Endothelial cell of umbilical vein (primary cell): ENCODE results near the gene IDUA. TPM values are rescaled to one million over a fixed set of nuclear protein-coding genes. Genes with fewer than 3 reads are reported as not detected.
"Not testable (repeated sequence)": the region's sequence is repeated elsewhere in the genome, so short reads cannot be mapped to it uniquely, and the experiment has no call there.

Experiments used
- Bru-seq: library from RNA; stranded (reverse); fragments of 400-500 nt; gene quantifications from one replicate; lab custom pipeline; 2021; lab: Mats Ljungman, UMichigan
- BruChase-seq, 2 experiments: library from RNA; stranded (reverse); fragments of 400-500 nt; gene quantifications; one replicate each; lab custom pipeline; 2021; lab: Mats Ljungman, UMichigan
- BruUV-seq: library from RNA; stranded (reverse); fragments of 400-500 nt; replicated peaks from 2 replicates; lab custom pipeline; 2021; lab: Mats Ljungman, UMichigan
- CTCF ChIA-PET: fragments of 300-600, 350-600 bp; sonication (Branson Sonifier 250); formaldehyde crosslinking; loops from one replicate; lab custom pipeline; 2021; ENCODE audit warnings: antibody characterized with exemption, inconsistent platforms; lab: Charles Lee
- POLR2A ChIA-PET: fragments of 300-600, 350-600 bp; sonication (Branson Sonifier 250); formaldehyde crosslinking; loops from one replicate; lab custom pipeline; 2021; ENCODE audit warnings: antibody characterized with exemption, inconsistent platforms; lab: Charles Lee
- DNase-seq: peaks from one replicate; pipeline ENCODE4 v3.0.0-alpha.2; 2011; ENCODE audit warnings: low read depth, low spot score
- FAIRE-seq: peaks from 2 replicates; lab custom pipeline; 2011; peaks lifted over from hg19 to GRCh38; lab: Jason Lieb, UNC
- H2AFZ ChIP-seq: 2 replicates; pipeline ENCODE4 v1.6.0; 2012; ENCODE audit warnings: low read depth, low read length, control low read depth, inconsistent platforms
- H3K27ac ChIP-seq: 2 replicates; pipeline ENCODE4 v1.5.1; 2011; ENCODE audit warnings: low read depth, mild to moderate bottlenecking, control low read depth, low read length, moderate library complexity; ENCODE audit not compliant: insufficient read depth
- H3K27me3 ChIP-seq, 2 experiments: 2 replicates each; pipeline versions ENCODE4 v1.6.0 to v1.6.1; 2011; ENCODE audit warnings: low read length in 2 of 2, mixed read lengths in 1 of 2; ENCODE audit not compliant: control insufficient read depth in 2 of 2, insufficient read depth in 2 of 2
- H3K36me3 ChIP-seq, 2 experiments: 2 replicates in 1 of 2; 3 replicates in 1 of 2; pipeline ENCODE4 v1.5.1; 2011; ENCODE audit warnings: low read length in 2 of 2, mild to moderate bottlenecking in 1 of 2, moderate library complexity in 1 of 2; ENCODE audit not compliant: control insufficient read depth in 2 of 2, insufficient read depth in 2 of 2; ENCODE audit errors: extremely low read depth in 1 of 2
- H3K4me1 ChIP-seq: 3 replicates; pipeline ENCODE4 v1.5.1; 2011; ENCODE audit warnings: mild to moderate bottlenecking, low read length; ENCODE audit not compliant: control insufficient read depth, insufficient read depth; ENCODE audit errors: extremely low read depth
- H3K4me2 ChIP-seq: 2 replicates; pipeline ENCODE4 v1.6.1; 2011; ENCODE audit warnings: low read length, control low read depth, mixed read lengths; ENCODE audit not compliant: insufficient read depth
- H3K4me3 ChIP-seq, 3 experiments: fragments of 200-600 bp in 1 of 3; sonication (generic), shearing (Covaris generic) in 1 of 3; replicated peaks in 1 of 3; 2 replicates each; pipeline ENCODE4 v1.5.1; 2011 to 2016; ENCODE audit warnings: control low read depth in 3 of 3, low read length in 3 of 3, mild to moderate bottlenecking in 2 of 3, inconsistent platforms in 1 of 3, low read depth in 1 of 3, moderate library complexity in 1 of 3; ENCODE audit not compliant: insufficient read depth in 1 of 3
- H3K79me2 ChIP-seq: 2 replicates; pipeline ENCODE4 v1.6.0; 2012; ENCODE audit warnings: low read length, inconsistent platforms; ENCODE audit not compliant: control insufficient read depth, insufficient read depth
- H3K9ac ChIP-seq: replicated peaks from 2 replicates; pipeline ENCODE3; 2011; ENCODE audit warnings: low read length, control low read depth; ENCODE audit not compliant: insufficient read depth; ENCODE audit errors: extremely low read depth
- H3K9me1 ChIP-seq: replicated peaks from 3 replicates; pipeline ENCODE4 v1.6.0; 2011; ENCODE audit warnings: mild to moderate bottlenecking, low read length; ENCODE audit not compliant: control insufficient read depth, insufficient read depth; ENCODE audit errors: extremely low read depth
- H3K9me3 ChIP-seq: replicated peaks from 2 replicates; pipeline ENCODE4 v1.5.1; 2012; ENCODE audit warnings: low read length, inconsistent platforms; ENCODE audit not compliant: control insufficient read depth, insufficient read depth
- H4K20me1 ChIP-seq: replicated peaks from 2 replicates; pipeline ENCODE3; 2011; ENCODE audit warnings: mild to moderate bottlenecking, low read length; ENCODE audit not compliant: control insufficient read depth, insufficient read depth; ENCODE audit errors: extremely low read depth
- CTCF ChIP-seq, 2 donors: IDR thresholded peaks; 1 replicate in 1 of 2; 2 replicates in 1 of 2; pipeline ENCODE4 v1.5.1; 2011; ENCODE audit warnings: low read length in 2 of 2, mild to moderate bottlenecking in 2 of 2, moderate library complexity in 2 of 2, control low read depth in 1 of 2, inconsistent platforms in 1 of 2, low read depth in 1 of 2; ENCODE audit not compliant: insufficient read depth in 1 of 2; ENCODE audit errors: extremely low read depth in 1 of 2
- EZH2 ChIP-seq: IDR thresholded peaks from 2 replicates; pipeline ENCODE4 v1.6.1; 2012; ENCODE audit warnings: borderline replicate concordance, low read depth, mild to moderate bottlenecking, moderate library complexity, low read length, inconsistent platforms; ENCODE audit not compliant: severe bottlenecking
- FOS ChIP-seq: IDR thresholded peaks from 2 replicates; pipeline ENCODE4 v1.6.1; 2011; ENCODE audit warnings: mild to moderate bottlenecking, low read length, moderate library complexity, borderline replicate concordance; ENCODE audit not compliant: insufficient read depth
- GATA2 ChIP-seq: IDR thresholded peaks from 2 replicates; pipeline ENCODE4 v1.7.0; 2011; ENCODE audit warnings: low read depth, mild to moderate bottlenecking, moderate library complexity, mixed read lengths, low read length; ENCODE audit not compliant: insufficient read length, insufficient read depth
- JUN ChIP-seq: IDR thresholded peaks from 2 replicates; pipeline ENCODE4 v1.6.1; 2011; ENCODE audit warnings: borderline replicate concordance, low read depth; ENCODE audit not compliant: insufficient read length, insufficient read depth
- MYC ChIP-seq: IDR thresholded peaks from one replicate; pipeline ENCODE4 v1.6.1; 2011; ENCODE audit warnings: mild to moderate bottlenecking, low read depth, low read length
- POLR2A ChIP-seq: IDR thresholded peaks from 2 replicates; pipeline ENCODE4 v1.6.1; 2012; ENCODE audit warnings: low read depth, mild to moderate bottlenecking, control low read depth, low read length
- POLR2AphosphoS5 ChIP-seq: IDR thresholded peaks from 2 replicates; pipeline ENCODE4 v1.6.1; 2012; ENCODE audit warnings: low read depth, mild to moderate bottlenecking, control low read depth, low read length, moderate library complexity; ENCODE audit not compliant: insufficient read depth
- dilution Hi-C: fragments of 300-500 bp; cut with MboI; formaldehyde crosslinking; loops from one replicate; pipeline ENCODE4 v1.15.0; 2019; ENCODE audit warnings: low sequenced_read_pairs; ENCODE audit not compliant: extremely low pct_ligation_motif_present
- intact Hi-C: fragments of 100-400 bp; cut with micrococcal nuclease; formaldehyde crosslinking; loops from one replicate; pipeline ENCODE4 v1.10.0; 2022
- long read RNA-seq: library from polyadenylated mRNA; stranded (forward); transcript quantifications from one replicate; pipeline ENCODE4 v2.0.0, GENCODE V29; 2021
- polyA minus RNA-seq, 3 experiments: library from RNA; depleted of rRNA, polyadenylated mRNA; stranded (reverse); fragments of >200 nt; gene quantifications; 1 replicate in 1 of 3; 2 replicates in 2 of 3; pipeline ENCODE4 v1.2.3, GENCODE V29; 2011
- polyA plus RNA-seq, 4 experiments: library from polyadenylated mRNA; depleted of rRNA in 3 of 4; stranded (reverse) in 3 of 4; unstranded in 1 of 4; fragments of >200 nt; gene quantifications; 2 replicates each; pipeline versions ENCODE4 v1.2.1 to v1.2.3, GENCODE V29; 2011 to 2012; ENCODE audit warnings: missing spikeins in 1 of 4
- total RNA-seq: library from RNA; stranded (reverse); gene quantifications from 2 replicates; pipeline ENCODE4 v1.2.3, GENCODE V29; 2021
- TF ChIP-seq, protein P1 (sequence below): IDR thresholded peaks from 2 replicates; pipeline ENCODE4 v1.6.1; 2011; ENCODE audit not compliant: insufficient read depth, insufficient read length

IDUA gene
- 29.2 and 34.1 TPM in 2 replicates for total RNA-seq
- polyA plus RNA-seq = 19.1 and 23.6 TPM in 2 replicates
- 3.3 and 4.2 TPM in 2 replicates for polyA plus RNA-seq (2011; cell fraction: cytosol; rRNA removed)
- 73.4 and 129 TPM in 2 replicates for polyA plus RNA-seq (2011; cell fraction: nucleus; rRNA removed)
- polyA plus RNA-seq (2012) = 10.2 and 16.5 TPM in 2 replicates
- 9.5 and 14.7 TPM in 2 replicates for polyA minus RNA-seq
- polyA minus RNA-seq (2011; cell fraction: cytosol; rRNA and poly(A)+ RNA removed) = 1.6 TPM
- polyA minus RNA-seq (2011; cell fraction: nucleus; rRNA and poly(A)+ RNA removed) = 10.7 and 32.5 TPM in 2 replicates
- percentile 39 among the genes with signal in this experiment for Bru-seq, nascent RNA
- percentile 49 among the genes with signal in this experiment for BruChase-seq, experiment 1, labeled RNA remaining after a 6-hour chase
- percentile 45 among the genes with signal in this experiment for BruChase-seq, experiment 2, labeled RNA remaining after a 2-hour chase
- long read RNA-seq, transcript IDUA-201 (14 exons, 2,163 nt) = major isoform, 18 of 42 reads
- long read RNA-seq, partial matches to known transcripts = 6 of 42 reads
- long read RNA-seq, other reads (novel, unspliced or antisense) = 18 of 42 reads

DNA sequence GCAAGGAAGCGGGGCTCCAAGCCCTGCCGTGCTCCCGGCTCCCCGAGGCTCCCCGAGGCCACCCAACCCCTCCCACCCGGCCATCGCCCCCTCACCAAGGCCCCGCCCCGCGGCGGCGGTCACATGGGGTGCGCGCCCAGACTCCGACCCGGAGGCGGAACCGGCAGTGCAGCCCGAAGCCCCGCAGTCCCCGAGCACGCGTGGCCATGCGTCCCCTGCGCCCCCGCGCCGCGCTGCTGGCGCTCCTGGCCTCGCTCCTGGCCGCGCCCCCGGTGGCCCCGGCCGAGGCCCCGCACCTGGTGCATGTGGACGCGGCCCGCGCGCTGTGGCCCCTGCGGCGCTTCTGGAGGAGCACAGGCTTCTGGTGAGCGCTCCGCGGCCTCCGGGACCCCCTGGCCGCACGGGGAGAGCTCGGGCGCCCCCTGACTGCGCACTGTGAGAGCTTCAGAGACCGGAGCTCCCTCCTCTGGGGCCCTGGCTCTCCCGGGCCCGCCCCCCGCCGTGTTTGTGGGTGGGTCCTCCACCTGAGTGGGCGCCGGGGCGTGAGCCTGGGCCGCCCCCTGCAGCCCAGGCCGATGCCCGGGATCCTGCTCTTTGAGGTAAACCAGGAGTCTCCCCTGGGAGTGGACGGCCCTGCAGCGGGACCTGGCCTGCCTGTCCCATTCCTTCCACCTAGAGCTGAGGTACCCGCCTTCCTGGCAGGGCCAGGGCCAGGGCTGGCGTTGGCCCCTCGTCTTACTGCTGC, at the start of gene IDUA:
Gene IDUA, plus strand, starts transcription at position 166 of the 745 bp plus-strand sequence. Its CDS starts 41 bp downstream, at position 207.
- no TSS peak for BruUV-seq
- TF ChIP-seq POLR2AphosphoS5 (peak; percentile 63), CTCF (IDR thresholded peaks at IDR 0.05; ENCODE audit: extremely low read depth in 1 of 2, insufficient read depth in 1 of 2, low read depth in 1 of 2, low read length in 2 of 2) (peak; percentile 55 to 81), FOS (no peak), POLR2A (peak; percentile 55), MYC (no peak), GATA2 (no peak), EZH2 (no peak), JUN (no peak)
- TF ChIP-seq, protein P1, sequence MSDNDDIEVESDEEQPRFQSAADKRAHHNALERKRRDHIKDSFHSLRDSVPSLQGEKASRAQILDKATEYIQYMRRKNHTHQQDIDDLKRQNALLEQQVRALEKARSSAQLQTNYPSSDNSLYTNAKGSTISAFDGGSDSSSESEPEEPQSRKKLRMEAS = peak; percentile 12
- intact Hi-C loops (loop anchor here (1.0 to 5.0 kb wide), 5 partner anchors 14 to 245 kb away; partner anchors contain the start of genes DGKQ, GAK and TMEM175), dilution Hi-C loops (no loop called here)
- Histone ChIP-seq H3K9me1 (no peaks in the 10 kb centered on the region), H3K9ac (peak within 1 kb of the TSS; percentile 41), H3K9me3 (no peaks in the 10 kb centered on the region), H3K4me3 (peak within 1 kb of the TSS; percentile 67 to 89 (median 74)), H3K36me3 (peaks cover 0 to 2% of the 10 kb centered on the region in 2 experiments), H3K4me1 (peaks cover 15% of the 10 kb centered on the region), H3K27ac (peak within 1 kb of the TSS; percentile 25), H4K20me1 (no peaks in the 10 kb centered on the region), H3K4me2 (peak within 1 kb of the TSS; percentile 92), H2AFZ (peak within 1 kb of the TSS; percentile 95), H3K79me2 (no peaks in the 10 kb centered on the region), H3K27me3 (no peaks in the 10 kb centered on the region)
- peak; percentile 75 for DNase-seq
- peak; percentile 43 for FAIRE-seq
- CTCF ChIA-PET = interaction anchor here (0.6 to 2.5 kb wide), 22 partner anchors 9 to 303 kb away, joined by 3 to 35 read pairs (median 4); partner anchors contain the start of genes GAK and TMEM175
- POLR2A ChIA-PET = no interaction called here

DNA sequence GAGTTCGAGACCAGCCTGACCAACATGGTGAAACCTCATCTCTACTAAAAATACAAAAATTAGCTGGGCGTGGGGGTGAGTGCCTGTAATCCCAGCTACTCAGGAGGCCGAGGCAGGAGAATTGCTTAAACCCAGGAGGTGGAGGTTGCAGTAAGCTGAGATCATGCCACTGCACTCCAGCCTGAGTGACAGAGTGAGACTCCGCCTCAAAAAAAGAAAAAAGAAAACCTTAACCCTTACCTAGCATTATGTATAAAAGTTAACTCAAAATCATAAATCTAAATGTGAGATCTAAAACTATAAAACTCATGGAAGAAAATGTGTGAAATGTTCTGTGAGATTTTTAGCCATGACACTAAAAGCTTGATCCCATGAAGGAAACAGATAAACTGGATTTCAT, 47.3 kb upstream of the IDUA start:
- BruUV-seq, H4K20me1 ChIP-seq, H3K27me3 ChIP-seq, H3K79me2 ChIP-seq, H3K9me1 ChIP-seq, H3K9ac ChIP-seq, H3K27ac ChIP-seq, H3K4me1 ChIP-seq, H3K9me3 ChIP-seq, H2AFZ ChIP-seq, FAIRE-seq, H3K4me3 ChIP-seq, H3K36me3 ChIP-seq, DNase-seq, intact Hi-C loops, H3K4me2 ChIP-seq, dilution Hi-C loops, POLR2A ChIA-PET: not testable (repeated sequence)
- CTCF ChIA-PET = interaction anchor here (1.5 kb wide), 1 partner anchor 10 kb away, joined by 3 read pairs; no protein-coding TSS in a partner anchor
